AG10803 (cell line): ENCODE measurements around the gene SERPINA1.

ENCODE experiments used
- DNase-seq: peaks from one replicate; pipeline ENCODE4 v3.0.0; 2010; ENCODE audit warnings: low read depth
- H3K4me3 ChIP-seq: 2 replicates; pipeline ENCODE4 v1.5.1; 2011; ENCODE audit warnings: mild to moderate bottlenecking, low read length, control low read depth
- CTCF ChIP-seq: conservative IDR thresholded peaks from 2 replicates; pipeline ENCODE4 v1.5.1; 2011; ENCODE audit warnings: mild to moderate bottlenecking, low read length, control low read depth, inconsistent platforms

SERPINA1 gene

GRCh38 chr14:94382099-94382715 is 6.2 kb downstream of the SERPINA1 start:
- no peak for DNase-seq
- no peak for TF ChIP-seq CTCF
- no peak overlapping the region for H3K4me3 ChIP-seq

- TF ChIP-seq CTCF, result no peak
- DNase-seq, result no peak
- no peak overlapping the region for H3K4me3 ChIP-seq
Observed at GRCh38 chr14:94381149-94382030, 7.0 kb downstream of the SERPINA1 start.

DNA sequence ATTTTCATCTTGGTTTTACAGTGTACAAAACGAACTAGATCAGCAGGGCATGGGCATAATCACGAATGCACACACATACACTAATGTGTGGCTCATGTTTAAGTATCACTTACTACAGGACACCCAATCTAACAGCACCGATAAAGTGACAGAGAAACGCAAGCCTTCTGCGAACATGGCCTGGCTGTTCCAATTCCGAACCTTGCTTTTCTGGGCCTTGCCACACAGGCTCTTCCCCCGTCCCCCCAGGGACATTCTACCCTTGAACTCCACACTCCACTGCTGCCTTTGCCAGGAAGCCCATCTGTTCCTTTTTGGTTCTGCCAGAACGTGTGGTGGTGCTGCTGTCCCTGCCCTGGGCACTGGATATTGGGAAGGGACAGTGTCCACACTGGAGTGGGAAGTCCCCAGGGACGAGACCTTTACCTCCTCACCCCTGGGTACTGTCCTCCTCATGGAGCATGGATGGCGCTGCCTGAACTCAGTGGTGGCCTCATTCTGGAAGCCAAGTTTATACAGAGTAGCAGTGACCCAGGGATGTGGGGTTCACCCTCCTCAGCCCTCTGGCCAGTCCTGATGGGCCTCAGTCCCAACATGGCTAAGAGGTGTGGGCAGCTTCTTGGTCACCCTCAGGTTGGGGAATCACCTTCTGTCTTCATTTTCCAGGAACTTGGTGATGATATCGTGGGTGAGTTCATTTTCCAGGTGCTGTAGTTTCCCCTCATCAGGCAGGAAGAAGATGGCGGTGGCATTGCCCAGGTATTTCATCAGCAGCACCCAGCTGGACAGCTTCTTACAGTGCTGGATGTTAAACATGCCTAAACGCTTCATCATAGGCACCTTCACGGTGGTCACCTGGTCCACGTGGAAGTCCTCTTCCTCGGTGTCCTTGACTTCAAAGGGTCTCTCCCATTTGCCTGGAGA is 7.9 kb downstream of the SERPINA1 start:
- no peak for DNase-seq
- TF ChIP-seq CTCF, result no peak
- no peak overlapping the region for H3K4me3 ChIP-seq

DNA sequence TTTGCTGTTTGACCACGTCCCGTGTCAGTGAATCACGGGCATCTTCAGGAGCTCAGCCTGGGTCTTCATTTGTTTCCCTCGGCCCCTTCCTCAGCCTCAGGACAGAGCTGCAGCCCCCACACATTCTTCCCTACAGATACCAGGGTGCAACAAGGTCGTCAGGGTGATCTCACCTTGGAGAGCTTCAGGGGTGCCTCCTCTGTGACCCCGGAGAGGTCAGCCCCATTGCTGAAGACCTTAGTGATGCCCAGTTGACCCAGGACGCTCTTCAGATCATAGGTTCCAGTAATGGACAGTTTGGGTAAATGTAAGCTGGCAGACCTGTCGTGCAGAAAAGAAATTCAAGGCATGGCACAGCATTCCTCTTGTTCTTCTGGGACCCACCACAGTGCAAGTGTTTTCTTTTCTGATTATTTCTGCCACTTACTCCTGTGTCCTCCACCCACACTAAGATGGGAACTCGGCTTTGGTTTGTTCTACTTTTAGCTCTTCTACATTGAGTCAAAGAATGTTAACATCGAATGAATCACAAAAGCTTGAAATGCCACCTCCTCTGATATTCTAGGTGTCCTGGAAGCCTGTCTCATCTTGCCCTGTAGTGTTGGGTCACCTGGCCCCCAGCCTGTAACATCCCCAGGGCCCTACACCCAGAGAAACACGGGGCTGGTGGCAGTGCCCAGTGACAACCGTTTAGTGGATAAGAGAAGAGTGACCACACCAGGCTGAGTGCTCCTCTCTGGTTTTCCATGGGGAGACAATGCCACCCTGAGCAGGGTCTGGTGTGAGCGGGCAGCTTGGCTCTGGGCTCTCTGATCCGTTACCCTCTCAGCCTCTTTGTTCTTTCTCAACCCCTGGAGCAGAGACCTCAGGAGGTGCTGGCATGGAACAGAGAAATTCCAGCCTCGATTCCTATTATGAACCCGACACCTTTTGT is 8.8 kb downstream of the SERPINA1 start:
- TF ChIP-seq CTCF, result no peak
- DNase-seq, result no peak
- no peak overlapping the region for H3K4me3 ChIP-seq

GRCh38 chr14:94378527-94379290 is 9.7 kb downstream of the SERPINA1 start:
- no peak for TF ChIP-seq CTCF
- no peak overlapping the region for H3K4me3 ChIP-seq
- no peak for DNase-seq
